Calu3 (cell line): ENCODE data around the gene CHAT. TPM values are rescaled to one million over a fixed set of nuclear protein-coding genes. Genes with fewer than 3 reads are reported as not detected.

Experiments used
- BruUV-seq: library from RNA; stranded (reverse); fragments of 400-500 nt; replicated peaks from 2 replicates; lab custom pipeline; 2021; lab: Mats Ljungman, UMichigan
- CTCF ChIA-PET: fragments of 300-600 bp; sonication (Branson Sonifier 250); formaldehyde crosslinking; loops from one replicate; lab custom pipeline; 2022; ENCODE audit warnings: antibody characterized with exemption; lab: Charles Lee
- DNase-seq: peaks from one replicate; pipeline ENCODE4 v3.0.0; 2022
- H3K27ac Mint-ChIP-seq: one replicate; pipeline ENCODE4 v1.8.0; 2022; ENCODE audit warnings: mixed read lengths; ENCODE audit not compliant: unreplicated experiment
- H3K27me3 Mint-ChIP-seq: one replicate; pipeline ENCODE4 v1.8.0; 2022; ENCODE audit warnings: mixed read lengths; ENCODE audit not compliant: unreplicated experiment
- H3K36me3 Mint-ChIP-seq: one replicate; pipeline ENCODE4 v1.8.0; 2022; ENCODE audit warnings: mild to moderate bottlenecking, moderate library complexity, mixed read lengths; ENCODE audit not compliant: insufficient read depth, unreplicated experiment
- H3K4me1 Mint-ChIP-seq: one replicate; pipeline ENCODE4 v1.8.0; 2022; ENCODE audit warnings: mild to moderate bottlenecking, low read depth, mixed read lengths; ENCODE audit not compliant: unreplicated experiment
- H3K4me3 Mint-ChIP-seq: one replicate; pipeline ENCODE4 v1.8.0; 2022; ENCODE audit warnings: mild to moderate bottlenecking, low read depth, moderate library complexity, mixed read lengths; ENCODE audit not compliant: unreplicated experiment
- H3K9me3 Mint-ChIP-seq: one replicate; pipeline ENCODE4 v1.8.0; 2022; ENCODE audit warnings: low read depth, mixed read lengths; ENCODE audit not compliant: unreplicated experiment
- intact Hi-C: fragments of 100-400 bp; cut with micrococcal nuclease; formaldehyde crosslinking; loops from one replicate; pipeline ENCODE4 v1.10.0; 2022; ENCODE audit not compliant: unreplicated experiment
- total RNA-seq: library from RNA; stranded (reverse); gene quantifications from 2 replicates; pipeline ENCODE4 v1.2.3, GENCODE V29; 2022
- TF ChIP-seq, protein P1 (sequence below): fragments of 200-600 bp; IDR thresholded peaks from one replicate; pipeline ENCODE4 v1.8.0; 2022; ENCODE audit warnings: antibody characterized with exemption; ENCODE audit not compliant: unreplicated experiment

The CHAT gene
- total RNA-seq, 1 experiment from 2014 or later: not detected

DNA sequence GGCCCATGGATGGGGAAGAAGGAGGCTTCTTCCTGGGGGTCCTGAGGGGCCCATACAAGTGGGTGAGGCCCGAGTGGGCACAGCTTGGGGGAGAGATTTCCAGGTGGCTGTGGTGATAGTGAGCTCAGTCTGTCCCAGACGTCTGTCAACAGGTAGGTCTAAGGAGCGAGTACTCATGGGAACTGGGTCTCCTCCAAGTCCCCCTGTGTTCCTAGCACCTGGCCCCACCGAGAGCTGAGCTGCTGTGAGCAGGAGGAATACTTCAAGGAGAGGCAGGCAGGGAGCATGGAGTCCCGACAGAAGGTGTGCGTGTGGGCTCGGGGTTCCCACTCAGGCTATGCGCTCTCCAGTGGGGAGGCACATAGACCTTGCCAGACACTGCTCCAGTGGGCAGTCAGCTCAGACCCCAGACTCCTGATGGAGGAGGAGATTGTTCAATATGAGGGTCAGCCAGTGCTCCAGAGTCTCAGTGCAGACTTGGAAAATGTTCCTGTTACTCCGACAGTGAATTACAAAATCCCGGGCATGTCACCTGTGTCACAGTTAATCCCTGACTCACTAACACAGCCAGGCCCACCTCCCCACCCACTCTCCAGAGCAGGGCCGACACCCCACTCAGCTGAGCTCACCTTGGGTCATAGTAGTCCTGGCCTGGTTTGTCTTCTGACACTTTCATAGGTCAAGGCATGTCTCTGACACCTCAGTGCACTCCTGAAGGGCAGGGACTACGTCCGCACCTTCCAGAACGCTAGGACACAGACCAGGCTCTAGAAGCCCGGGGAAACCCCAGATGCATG lies 37.4 kb downstream of the CHAT start:
- no peak for DNase-seq
- no peak overlapping the region for H3K27ac Mint-ChIP-seq
- no TSS peak for BruUV-seq
- H3K27me3 Mint-ChIP-seq: peaks cover 84% of the 10 kb centered on the region
- H3K36me3 Mint-ChIP-seq: no peaks in the 10 kb centered on the region
- intact Hi-C loops: no loop called here
- CTCF ChIA-PET: no interaction called here
- no peaks in the 10 kb centered on the region for H3K4me1 Mint-ChIP-seq
- TF ChIP-seq, protein P1, sequence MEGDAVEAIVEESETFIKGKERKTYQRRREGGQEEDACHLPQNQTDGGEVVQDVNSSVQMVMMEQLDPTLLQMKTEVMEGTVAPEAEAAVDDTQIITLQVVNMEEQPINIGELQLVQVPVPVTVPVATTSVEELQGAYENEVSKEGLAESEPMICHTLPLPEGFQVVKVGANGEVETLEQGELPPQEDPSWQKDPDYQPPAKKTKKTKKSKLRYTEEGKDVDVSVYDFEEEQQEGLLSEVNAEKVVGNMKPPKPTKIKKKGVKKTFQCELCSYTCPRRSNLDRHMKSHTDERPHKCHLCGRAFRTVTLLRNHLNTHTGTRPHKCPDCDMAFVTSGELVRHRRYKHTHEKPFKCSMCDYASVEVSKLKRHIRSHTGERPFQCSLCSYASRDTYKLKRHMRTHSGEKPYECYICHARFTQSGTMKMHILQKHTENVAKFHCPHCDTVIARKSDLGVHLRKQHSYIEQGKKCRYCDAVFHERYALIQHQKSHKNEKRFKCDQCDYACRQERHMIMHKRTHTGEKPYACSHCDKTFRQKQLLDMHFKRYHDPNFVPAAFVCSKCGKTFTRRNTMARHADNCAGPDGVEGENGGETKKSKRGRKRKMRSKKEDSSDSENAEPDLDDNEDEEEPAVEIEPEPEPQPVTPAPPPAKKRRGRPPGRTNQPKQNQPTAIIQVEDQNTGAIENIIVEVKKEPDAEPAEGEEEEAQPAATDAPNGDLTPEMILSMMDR: no peak
- H3K9me3 Mint-ChIP-seq: no peaks in the 10 kb centered on the region
- H3K4me3 Mint-ChIP-seq: no peak overlapping the region

DNA sequence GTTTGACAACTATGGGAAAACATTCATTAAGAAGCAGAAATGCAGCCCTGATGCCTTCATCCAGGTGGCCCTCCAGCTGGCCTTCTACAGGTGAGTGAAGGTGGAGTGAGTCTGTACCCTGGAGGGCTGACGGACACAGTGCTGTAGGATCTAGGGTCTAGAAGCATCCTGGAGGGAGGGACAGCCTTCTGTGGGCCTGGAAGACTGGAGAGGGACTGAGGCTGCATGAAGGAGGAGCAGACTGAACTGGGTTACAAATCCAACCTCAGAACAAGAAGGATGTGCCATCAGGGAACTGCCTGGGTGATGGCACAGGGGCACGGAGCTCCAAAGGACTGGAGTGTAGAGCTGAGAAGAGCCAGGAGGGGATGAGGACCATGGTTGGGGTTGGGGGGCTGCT lies 38.1 kb downstream of the CHAT start:
- H3K9me3 Mint-ChIP-seq: no peaks in the 10 kb centered on the region
- H3K4me1 Mint-ChIP-seq: no peaks in the 10 kb centered on the region
- no peak for DNase-seq
- CTCF ChIA-PET: no interaction called here
- BruUV-seq: no TSS peak
- no peak overlapping the region for H3K27ac Mint-ChIP-seq
- H3K27me3 Mint-ChIP-seq: peaks cover 84% of the 10 kb centered on the region
- intact Hi-C loops: no loop called here
- H3K4me3 Mint-ChIP-seq: no peak overlapping the region
- no peaks in the 10 kb centered on the region for H3K36me3 Mint-ChIP-seq
- TF ChIP-seq, protein P1: no peak

DNA sequence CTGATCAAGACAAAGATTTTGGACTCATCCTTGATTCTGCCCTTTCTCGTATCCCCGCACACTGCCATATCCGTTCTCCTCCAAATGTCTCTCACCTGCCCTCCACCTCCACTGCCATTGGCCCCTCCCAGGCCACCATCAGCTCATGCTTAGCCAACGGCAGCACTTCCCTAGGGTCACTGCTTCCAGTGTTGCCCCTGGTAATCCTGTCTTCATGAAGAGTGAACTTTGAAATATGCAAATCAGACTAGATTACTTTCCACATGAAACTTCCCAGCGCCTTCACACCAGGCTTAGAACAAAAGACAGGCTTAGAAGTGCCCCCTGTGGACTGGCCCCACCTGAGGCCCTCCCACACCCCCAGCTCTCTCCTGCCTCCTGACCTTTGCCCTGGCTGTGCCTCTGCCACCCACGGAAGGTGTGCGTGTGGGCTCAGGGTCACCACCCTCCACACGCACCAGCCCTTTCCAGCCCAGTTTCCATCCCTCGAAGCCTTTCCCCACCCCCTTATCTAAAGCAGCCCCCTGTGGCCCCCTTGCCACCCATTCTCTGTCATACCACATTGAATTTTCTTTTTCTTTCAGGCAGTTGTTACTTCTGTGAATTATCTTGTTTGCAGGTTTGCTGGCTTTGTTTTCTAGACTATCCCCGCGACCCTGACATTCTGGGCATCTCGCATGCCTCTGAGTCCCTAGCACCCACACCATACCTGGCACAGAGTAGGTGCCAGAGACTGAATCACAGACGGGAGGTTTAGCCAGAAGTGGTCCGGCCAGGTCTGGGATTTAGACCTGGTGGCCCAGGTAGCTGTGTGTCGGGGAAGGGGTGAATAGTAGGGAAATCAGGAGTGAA lies 38.8 kb downstream of the CHAT start:
- TF ChIP-seq, protein P1: no peak

DNA sequence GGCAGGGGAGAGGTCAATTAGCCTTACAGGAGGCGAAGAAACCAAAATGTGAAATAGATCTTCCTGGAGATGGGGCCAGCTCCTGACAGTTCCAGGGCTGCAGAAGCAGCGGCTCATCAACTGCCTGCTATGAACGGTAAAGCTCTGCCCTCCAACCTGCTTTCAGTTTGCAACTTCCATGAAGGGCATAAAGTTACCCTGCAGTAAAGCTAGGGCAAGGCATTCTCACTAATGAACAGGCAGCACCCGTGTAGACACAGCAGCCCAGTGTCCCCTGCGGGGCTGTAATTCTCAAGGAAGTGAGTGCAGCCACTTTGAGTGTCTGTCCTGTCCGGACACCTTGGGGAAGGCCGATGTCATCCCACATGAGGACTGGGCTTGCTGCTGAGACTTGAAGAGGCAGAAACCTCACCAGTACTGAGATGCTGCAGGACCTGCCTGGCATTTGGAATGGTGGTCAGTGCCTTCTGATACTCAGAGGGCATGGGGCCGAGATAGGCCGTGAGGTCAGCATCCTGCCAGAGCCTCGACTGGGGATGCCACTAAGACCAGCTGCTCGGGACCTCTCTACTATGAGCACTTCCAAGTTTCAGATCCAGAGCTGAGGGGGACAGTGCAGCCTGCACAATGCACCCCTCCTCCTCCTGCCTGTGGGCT lies 39.6 kb downstream of the CHAT start:
- no TSS peak for BruUV-seq
- Mint-ChIP-seq H3K9me3 (no peaks in the 10 kb centered on the region), H3K36me3 (no peaks in the 10 kb centered on the region), H3K27me3 (peaks cover 74% of the 10 kb centered on the region), H3K4me1 (no peaks in the 10 kb centered on the region), H3K27ac (no peak overlapping the region), H3K4me3 (no peak overlapping the region)
- CTCF ChIA-PET: no interaction called here
- TF ChIP-seq, protein P1: no peak
- intact Hi-C loops: no loop called here
- no peak for DNase-seq

More for the DNA sequence above, 38.8 kb downstream of the CHAT start:
- BruUV-seq: no TSS peak
- Mint-ChIP-seq H3K27me3 (peaks cover 81% of the 10 kb centered on the region), H3K4me1 (no peaks in the 10 kb centered on the region), H3K9me3 (no peaks in the 10 kb centered on the region), H3K36me3 (no peaks in the 10 kb centered on the region), H3K27ac (no peak overlapping the region), H3K4me3 (no peak overlapping the region)
- intact Hi-C loops: no loop called here
- no peak for DNase-seq
- CTCF ChIA-PET: no interaction called here
